ENCODE data around the gene KCNE3.

KCNE3 gene

GRCh38 chr11:74471037-74471436 is 3.7 kb upstream of the KCNE3 start:
- DNase-seq = no peak

- no peak for DNase-seq
Observed at GRCh38 chr11:74470526-74470925, 3.2 kb upstream of the KCNE3 start.

- no peak for DNase-seq
Observed at GRCh38 chr11:74468936-74469335, 1.6 kb upstream of the KCNE3 start.

DNA sequence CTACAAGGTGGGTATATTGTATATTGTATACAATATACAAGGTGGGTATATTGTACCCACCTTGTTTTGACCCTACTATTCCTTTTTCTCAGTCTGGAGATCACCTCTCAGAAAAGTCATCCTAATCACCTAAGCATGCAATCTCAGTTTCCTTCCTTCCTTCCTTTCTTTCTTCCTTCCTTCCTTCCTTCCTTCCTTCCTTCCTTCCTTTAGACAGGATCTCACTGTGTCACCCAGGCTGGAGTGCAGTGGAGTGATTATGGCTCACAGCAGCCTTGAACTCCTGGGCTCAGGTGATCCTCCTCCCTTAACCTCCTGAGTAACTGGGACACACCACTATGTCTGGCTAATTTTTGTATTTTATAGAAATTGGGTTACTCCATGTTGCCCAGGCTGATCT is 1.2 kb upstream of the KCNE3 start:
- DNase-seq = no peak

DNA sequence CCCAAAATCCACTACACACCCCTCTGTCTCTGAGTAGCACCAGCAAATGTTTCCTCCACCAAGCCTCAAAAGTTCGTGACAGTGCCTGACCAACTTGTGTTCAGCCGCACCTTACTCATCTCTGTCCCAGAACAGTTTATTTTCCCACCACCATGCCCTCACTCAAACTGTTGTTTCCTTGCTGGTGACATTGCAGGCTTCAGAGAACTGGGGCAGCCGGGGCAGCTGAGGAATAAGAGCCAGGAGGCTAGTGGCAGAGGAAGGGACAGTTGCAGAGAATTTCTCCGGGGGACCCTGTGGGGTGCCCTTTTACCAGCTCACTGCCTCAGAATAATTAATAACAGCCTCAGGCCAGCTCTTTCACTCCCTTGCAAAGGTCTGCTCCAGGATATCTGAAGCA is 709 bp upstream of the KCNE3 start:
- no peak for DNase-seq

- DNase-seq = no peak
Observed at GRCh38 chr11:74465291-74465708, 2.0 kb downstream of the KCNE3 start.

- DNase-seq = no peak
Observed at GRCh38 chr11:74464746-74465145, 2.6 kb downstream of the KCNE3 start.

GRCh38 chr11:74463216-74463615 is 4.1 kb downstream of the KCNE3 start:
- no peak for DNase-seq

GRCh38 chr11:74462631-74463030 is 4.7 kb downstream of the KCNE3 start:
- no peak for DNase-seq

- DNase-seq = peak; percentile 48
Observed at GRCh38 chr11:74462009-74462408, 5.3 kb downstream of the KCNE3 start.

GRCh38 chr11:74460481-74461154 is 6.7 kb downstream of the KCNE3 start:
- DNase-seq = no peak

- DNase-seq = no peak
Observed at GRCh38 chr11:74460065-74460464, 7.3 kb downstream of the KCNE3 start.

- no peak for DNase-seq
Observed at GRCh38 chr11:74459584-74459983, 7.8 kb downstream of the KCNE3 start.

DNA sequence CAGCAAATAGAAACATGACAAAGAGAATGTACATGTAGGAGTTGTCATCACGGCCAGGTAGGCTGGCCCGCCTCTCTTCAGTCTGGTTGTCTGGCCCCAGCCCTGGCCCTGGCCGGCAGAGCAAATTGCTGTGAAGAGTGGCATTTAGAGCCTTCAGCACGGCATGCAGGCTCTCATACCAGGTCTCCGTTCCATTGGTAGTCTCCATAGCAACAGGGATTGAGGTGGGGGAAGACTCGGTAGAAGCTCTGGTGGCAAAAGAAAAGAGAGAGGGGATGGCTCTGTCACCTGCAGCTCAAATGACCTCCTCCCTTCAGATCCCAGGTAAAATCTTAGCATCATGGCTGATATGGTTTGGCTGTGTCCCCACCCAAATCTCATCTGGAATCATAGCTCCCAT is 10.0 kb downstream of the KCNE3 start:
- no peak for DNase-seq

- DNase-seq = peak; percentile 50
Observed at GRCh38 chr11:74453373-74453975, 13.9 kb downstream of the KCNE3 start.

DNA sequence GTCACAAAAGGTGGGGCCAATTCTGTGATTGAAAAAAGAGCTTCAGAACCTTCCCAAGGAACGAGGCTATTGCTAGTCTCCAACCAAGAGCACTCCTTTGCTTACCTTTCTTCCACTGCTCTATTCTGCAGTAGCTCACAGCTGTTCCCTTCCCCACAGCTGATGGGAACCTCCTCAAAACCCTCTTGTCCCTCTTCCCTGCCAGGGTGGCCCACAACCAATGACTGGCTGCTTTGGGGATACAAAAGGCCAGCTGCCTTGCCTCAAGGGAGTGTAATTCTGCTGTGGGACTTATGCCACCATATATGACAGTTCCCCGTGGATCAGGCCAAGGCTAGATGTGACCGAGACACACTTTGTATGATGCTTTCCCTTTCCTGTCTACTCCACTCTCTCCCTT is 15.0 kb downstream of the KCNE3 start:
- DNase-seq = no peak

DNA sequence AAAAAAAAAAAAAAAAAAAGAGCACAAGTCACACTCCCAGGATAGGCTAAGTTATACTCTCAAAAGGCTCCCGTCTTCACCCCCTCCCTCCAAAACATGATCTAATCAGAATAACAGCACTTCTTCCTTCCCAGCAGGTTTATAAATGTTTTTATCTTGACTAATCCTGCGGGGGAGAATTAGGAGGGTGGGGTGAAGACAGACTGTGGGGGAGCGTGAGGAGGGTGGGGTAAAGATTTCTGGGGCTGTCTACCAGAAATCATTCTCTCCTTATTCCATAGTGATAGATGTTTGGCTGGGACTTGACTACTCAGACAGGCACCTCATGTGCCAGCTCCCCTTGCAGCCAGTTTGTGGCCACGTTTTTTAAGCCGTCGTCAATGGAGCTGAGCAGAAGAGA is 17.0 kb downstream of the KCNE3 start:
- no peak for DNase-seq

GRCh38 chr11:74449369-74449931 is 17.9 kb downstream of the KCNE3 start:
- DNase-seq = no peak

DNA sequence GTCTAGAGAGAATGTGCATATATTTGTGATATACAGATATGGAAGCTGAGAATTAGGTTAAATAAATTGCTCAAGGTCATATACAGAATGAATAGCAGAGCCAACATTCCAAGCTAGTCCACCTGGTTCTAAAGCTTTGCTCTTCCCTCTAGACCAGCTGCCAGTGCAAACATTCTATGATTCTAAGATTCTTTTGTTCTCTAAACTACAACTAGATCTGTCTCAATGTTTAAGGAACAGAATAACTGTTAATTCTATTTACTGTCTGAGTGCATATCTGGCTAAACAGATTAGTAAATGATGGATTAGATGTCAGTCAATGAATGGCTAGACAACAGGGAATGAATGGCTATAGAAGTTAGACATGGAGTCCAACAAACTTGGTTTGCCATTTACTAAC is 19.6 kb downstream of the KCNE3 start:
- DNase-seq = no peak

DNA sequence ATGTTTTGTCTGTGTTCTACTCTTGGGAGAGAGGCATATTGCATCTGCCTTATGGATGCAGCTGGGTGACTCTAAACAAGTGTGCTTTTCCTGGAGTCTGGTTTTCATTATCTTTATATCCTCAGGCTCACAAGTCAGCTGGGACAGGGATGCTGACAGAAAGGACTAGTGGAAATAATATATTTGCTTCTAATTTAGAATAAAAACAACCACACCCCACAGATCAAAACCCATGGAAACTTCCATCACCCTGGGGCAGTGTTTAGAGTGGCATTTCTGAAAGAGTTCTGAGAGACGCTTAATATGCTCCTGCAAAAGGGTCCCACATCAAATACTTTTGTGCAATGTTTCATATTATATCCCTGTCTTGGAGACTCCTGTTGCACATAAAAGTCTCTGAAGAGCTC is 20.8 kb downstream of the KCNE3 start:
- no peak for DNase-seq

GRCh38 chr11:74444173-74444826 is 23.0 kb downstream of the KCNE3 start:
- no peak for DNase-seq

GRCh38 chr11:74443071-74443864 is 24.1 kb downstream of the KCNE3 start:
- no peak for DNase-seq

DNA sequence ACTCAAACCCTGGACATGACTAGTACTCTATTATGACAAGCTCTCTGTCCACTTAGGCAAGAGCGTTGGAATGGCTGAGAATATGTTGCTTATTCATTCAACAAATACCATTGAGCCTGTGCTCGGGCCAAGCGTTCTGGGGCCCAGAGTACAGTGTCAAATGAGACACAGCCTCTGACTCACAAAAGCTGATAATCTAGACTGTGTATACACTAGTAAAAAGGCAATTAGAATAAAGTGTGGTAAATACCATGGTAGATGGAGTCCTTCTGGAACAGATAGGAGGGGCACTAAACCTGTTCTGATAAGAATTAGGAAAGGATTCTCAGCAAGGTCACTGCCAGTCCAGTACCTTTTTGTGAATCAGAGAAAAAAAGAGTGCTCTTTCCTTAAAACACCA is 24.7 kb downstream of the KCNE3 start:
- no peak for DNase-seq

Measured in left hindlimb (tissue), 1 donor.